Measurements from ENCODE around the gene TNFRSF25.

DNA sequence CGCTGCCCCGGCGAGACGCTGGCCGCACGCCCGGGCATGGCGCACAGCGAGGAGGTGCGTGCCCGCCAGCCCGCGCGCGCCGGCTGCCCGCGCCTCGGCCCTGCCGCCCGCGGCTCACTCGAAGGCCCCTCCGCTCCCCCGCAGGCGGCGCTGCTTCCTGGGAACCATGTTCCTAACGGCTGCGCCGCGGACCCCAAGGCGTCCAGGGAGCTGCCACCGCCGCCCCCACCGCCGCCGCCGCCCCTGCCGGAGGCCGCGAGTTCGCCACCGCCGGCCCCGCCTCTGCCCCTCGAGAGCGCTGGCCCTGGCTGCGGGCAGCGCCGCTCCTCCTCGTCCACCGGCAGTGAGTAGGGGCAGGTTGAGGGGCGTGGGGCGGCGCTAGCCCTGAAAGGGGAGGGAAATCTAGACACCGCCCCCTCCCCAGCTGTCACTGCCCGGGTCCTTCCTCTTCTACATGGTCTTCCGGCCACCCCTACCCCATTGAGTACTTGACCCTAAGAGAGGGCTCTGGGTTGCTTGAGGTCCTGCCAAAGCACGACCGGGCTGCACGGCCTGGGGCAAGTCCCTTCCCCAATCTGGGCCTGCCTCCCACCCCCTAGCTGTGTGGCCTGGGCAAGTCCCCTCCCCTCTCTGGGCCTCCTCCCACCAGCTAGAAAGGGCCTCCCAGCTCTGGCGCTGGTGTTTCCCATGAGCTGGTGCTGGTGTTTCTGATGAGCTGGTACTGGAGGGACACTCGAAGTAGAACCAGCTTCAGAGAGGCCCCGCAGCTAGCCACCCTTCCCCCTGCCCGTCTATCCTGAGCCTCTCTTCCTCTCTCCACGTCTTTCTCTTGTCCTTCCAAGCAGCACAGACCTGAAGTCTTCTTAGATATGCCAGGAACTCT, 17.0 kb downstream of the TNFRSF25 start:
- no peak for TF ChIP-seq EZH2phosphoT487 (IDR thresholded peaks at IDR 0.05; ENCODE audit: low read depth)
- TF ChIP-seq CTCF (IDR thresholded peaks at IDR 0.05; ENCODE audit: low read depth, low read length), result no peak

Measured in OCI-LY3 (cell line).